GM21528 (cell line): ENCODE results near the gene RCSD1.
"Not testable (repeated sequence)": the region's sequence is repeated elsewhere in the genome, so short reads cannot be mapped to it uniquely, and the experiment has no call there.

Experiments used
- ATAC-seq: cut with Tn5 transposase; IDR thresholded peaks from one replicate; pipeline ENCODE4 v1.9.1; 2021; ENCODE audit warnings: mild to moderate bottlenecking, moderate library complexity; ENCODE audit not compliant: unreplicated experiment, low FRiP score

RCSD1 gene

DNA sequence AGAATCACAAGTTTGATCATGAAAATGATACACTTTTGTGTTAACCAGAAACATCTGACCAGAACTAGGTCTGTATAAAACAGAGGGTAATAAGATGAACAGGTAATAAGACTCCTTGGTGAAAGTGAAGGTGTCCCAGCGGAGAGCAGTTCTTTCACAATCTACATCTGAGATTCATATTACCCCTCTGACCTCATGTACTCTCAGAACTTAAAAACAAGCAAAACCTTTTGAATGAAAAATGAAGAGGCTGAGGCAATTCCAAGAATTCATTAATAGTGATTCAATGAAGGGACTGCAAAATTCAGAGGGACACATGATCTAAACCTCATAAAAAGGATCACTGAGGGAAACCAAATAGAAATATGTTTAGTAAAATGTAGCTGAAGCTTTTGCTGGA lies 80.8 kb downstream of the RCSD1 start:
- no peak for ATAC-seq

DNA sequence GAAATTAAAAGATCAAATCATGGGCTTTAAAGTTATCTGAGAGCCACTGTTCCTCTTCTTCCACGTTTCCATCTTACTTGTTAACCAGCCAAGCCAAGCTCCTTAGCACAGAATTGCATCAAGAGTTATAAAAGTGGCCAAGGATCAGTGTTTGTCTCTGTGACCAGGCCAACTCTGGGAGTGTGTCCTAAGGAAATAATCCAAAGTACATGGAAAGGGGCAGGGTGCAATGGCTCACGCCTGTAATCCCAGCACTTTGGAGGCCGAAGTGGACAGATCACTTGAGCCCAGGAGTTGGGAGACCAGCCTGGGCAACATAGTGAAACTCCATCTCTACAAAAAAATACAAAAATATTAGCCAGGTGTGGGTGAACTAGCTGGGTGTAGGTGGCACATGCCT lies 81.8 kb downstream of the RCSD1 start:
- ATAC-seq = no peak

GRCh38 chr1:167713330-167714081 lies 83.5 kb downstream of the RCSD1 start:
- no peak for ATAC-seq

DNA sequence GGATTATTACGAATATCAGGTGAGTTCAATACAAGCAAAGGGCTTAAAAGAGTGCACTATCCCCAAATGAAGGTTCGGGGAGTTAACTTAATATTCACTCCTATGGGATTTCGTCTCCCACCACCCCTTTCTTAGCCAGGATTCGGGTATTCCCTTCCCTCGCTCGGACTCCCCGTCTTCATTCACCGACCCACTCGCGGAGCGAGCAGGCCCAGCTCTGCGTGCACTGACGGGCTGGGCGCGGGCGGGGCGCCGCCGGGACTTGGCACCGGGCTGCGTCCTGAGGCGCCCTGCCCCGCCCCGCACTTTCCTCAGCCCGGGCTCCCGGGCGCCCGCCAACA lies 84.0 kb downstream of the RCSD1 start:
- peak; percentile 49 for ATAC-seq

DNA sequence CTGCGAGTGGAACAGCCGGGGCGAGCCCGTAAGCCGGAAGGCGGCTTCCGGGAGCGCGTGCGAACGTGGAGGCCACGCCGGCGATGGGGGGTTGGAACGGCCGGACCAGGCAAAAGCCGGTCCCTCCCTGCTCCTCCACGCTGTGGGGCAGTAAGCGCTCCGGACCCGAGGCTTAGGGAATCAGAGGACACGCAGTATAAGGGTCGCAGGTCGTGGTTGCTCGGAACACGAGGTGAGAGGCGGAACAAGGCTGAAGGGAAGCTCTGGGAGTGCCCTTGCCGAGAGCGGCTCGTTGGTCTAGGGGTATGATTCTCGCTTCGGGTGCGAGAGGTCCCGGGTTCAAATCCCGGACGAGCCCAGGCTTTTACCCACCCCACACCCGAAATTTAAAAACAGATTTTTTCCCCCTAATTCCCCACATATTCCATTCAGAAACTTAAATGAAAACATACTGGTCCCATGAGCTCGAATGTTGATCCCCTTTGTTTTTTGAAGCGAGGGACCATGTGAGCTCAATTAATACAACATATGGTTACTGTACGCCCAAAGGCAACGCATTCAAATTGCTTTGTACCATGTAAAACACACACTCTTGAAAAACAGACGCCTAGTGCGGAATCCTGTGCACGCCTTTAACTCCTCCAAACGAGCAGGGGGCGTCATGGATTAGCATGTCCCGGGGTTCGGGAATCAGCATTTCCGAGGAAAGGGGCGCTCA lies 84.6 kb downstream of the RCSD1 start:
- ATAC-seq = peak; percentile 58

GRCh38 chr1:167715157-167715999 lies 85.3 kb downstream of the RCSD1 start:
- ATAC-seq = peak; percentile 38

- ATAC-seq = no peak
These were observed 85.9 kb downstream of the RCSD1 start for GRCh38 chr1:167716000-167716271.

- ATAC-seq = no peak
These were observed 87.3 kb downstream of the RCSD1 start for GRCh38 chr1:167717351-167717750.

- ATAC-seq = no peak
These were observed 89.1 kb downstream of the RCSD1 start for GRCh38 chr1:167718914-167719691.

GRCh38 chr1:167719715-167720421 lies 89.8 kb downstream of the RCSD1 start:
- not testable (repeated sequence) for ATAC-seq

DNA sequence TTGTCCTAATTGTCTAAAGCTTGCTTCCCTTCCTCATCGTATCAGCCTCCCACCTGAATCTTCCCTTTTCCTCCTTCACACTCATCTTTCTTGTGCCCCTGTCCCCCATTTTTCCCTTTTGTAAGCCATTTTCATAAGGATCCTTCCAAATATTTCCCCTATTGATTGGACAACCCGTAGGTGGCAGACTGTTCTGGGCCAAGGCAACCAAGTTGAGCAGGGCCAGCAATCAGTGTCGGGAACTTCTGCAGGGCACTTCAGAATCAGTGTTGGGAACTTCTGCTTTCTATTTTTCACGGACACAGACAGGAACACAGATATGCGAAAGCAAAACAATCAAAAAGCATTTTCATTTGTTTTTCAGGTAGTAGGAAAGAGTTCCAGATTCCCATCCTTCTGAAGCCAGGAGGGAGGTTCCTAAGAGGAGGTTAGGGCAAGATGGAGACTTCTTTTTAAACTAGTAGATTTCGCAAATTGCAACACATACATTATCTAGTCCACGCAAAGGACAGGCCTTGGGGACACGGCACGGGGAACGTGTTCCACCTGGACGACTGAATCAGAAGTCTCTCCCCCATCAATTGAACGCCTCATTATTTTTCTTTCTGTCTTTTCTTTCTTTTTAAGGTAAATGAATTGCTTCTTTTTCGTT lies 91.1 kb downstream of the RCSD1 start:
- ATAC-seq = no peak

GRCh38 chr1:167721617-167722151 lies 91.7 kb downstream of the RCSD1 start, which contains the start of gene MPZL1:
MPZL1 (plus strand) TSS chr1:167721982; CDS start chr1:167722152, 170 bp downstream.
- peak; percentile 91 for ATAC-seq

DNA sequence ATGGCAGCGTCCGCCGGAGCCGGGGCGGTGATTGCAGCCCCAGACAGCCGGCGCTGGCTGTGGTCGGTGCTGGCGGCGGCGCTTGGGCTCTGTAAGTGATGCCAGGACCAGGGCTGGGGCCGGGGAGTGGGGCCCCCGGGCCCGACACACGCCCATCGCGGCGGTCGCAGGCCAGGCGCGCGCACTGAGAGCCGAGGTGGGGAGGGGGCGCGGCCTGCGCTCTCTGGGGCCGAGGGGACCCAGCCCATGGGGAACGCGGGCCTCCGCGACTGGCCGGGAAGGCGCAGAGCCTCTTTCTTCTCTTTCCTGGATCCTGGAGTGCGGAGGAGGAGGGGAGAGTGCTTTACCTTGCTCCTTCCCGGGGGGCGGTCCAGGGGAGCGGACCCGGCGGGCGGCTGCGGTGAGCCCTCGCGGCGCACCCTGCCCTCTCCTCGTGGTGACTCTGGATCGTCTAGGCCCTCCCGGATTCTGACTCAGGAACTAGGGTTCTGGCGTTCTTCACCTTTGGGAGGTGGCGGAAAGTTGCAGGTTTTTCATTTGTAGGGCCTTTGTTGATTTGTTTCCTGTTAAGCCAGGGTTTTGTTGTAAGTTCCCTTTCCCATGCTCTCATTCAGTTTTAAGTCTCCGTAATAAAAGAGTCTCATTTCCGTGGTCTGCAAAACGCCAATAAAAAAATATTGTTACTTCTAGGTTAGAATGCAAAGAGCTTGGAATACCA lies 92.3 kb downstream of the RCSD1 start:
- peak; percentile 29 for ATAC-seq

- no peak for ATAC-seq
These were observed 92.8 kb downstream of the RCSD1 start for GRCh38 chr1:167722870-167723251.

DNA sequence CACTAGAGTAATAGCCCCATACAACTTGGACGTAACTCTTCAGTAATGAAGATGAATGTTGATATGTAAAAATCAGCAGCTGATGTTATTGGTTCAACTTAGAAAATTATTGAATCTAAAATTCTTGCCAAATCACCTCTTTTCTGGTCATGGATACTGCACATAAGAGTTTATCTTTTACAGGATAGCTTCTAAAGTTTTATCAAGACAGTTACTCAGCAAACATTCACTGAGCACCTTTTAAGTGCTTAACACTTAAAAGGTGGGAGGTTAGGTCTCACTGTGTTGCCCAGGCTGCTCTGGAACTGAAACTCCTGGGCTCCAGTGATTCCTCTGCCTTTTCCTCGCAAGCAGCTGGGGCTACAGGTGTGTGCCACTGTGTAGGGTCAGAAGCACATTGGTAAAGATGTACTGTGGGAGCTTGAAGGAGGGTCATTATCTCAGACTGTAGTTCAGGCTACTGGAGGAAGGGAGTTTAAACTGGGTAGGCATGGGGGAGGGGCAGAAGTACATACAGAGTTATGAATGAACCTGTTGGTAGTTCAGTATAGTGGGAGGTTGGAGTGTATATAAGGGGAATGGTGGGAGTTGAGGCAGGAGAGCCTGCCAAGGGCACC lies 93.8 kb downstream of the RCSD1 start:
- no peak for ATAC-seq

- ATAC-seq = no peak
These were observed 96.0 kb downstream of the RCSD1 start for GRCh38 chr1:167726008-167726407.

DNA sequence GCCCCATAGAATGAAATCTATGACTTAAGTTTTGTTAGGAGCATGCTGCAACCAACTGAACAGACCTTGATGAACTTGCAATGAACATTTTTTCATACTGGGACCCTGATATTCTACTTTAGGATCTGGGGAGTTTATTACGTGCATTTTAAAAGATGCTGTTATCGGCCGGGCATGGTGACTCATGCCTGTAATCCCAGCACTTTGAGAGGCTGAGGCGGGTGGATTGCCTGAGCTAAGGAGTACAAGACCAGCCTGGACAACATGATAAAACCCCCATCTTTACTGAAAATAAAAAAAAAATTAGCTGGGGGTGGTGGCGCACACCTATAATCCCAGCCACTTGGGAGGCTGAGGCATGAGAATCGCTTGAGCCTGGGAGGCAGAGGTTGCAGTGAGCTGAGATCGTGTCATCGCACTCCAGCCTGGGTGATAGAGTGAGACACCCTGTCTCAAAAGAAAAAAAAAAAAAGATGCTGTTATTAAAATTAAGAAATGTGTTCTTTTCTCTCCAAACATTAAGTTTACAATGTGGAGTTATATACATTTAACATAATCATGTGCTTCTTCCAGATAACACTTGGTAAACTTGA lies 98.9 kb downstream of the RCSD1 start:
- ATAC-seq = no peak

DNA sequence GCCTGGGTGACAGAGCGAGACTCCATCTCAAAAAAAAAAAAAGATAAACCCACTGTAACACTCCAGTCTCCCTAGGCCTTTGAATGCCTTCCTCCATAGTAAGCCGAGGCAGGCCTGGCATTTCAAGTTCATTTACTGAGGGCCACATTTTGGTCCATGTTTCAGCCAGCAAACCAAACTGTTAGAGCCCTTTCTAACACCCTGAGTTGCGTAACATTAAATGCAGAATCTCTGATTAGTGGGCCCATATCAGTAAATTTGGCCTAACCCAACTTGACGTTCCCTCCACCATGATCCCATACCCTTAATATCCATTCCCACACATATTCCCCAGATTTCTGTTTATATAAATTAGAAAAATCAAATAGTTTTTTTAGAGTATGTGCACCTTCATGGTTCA lies 104.2 kb downstream of the RCSD1 start:
- ATAC-seq = no peak
